H1 (cell line): ENCODE measurements around the gene SPTSSA. TPM values are rescaled to one million over a fixed set of nuclear protein-coding genes. Genes with fewer than 3 reads are reported as not detected.

Experiments used
- CTCF ChIA-PET: fragments of 300-600 bp; sonication (Branson Sonifier 250); formaldehyde crosslinking; loops from one replicate; lab custom pipeline; 2021; ENCODE audit not compliant: partially characterized antibody; lab: Charles Lee
- POLR2A ChIA-PET: fragments of 300-600 bp; sonication (Branson Sonifier 250); formaldehyde crosslinking; loops from one replicate; lab custom pipeline; 2021; ENCODE audit warnings: inconsistent platforms; ENCODE audit not compliant: partially characterized antibody; lab: Charles Lee
- DNase-seq, 2 experiments: peaks; one replicate each; pipeline versions ENCODE4 v3.0.0 to v3.0.0-alpha.2; 2010 to 2022; ENCODE audit warnings: low spot score in 2 of 2, low read depth in 1 of 2, mixed read lengths in 1 of 2
- FAIRE-seq: peaks from 2 replicates; lab custom pipeline; 2011; peaks lifted over from hg19 to GRCh38; lab: Jason Lieb, UNC
- H2AFZ ChIP-seq: 2 replicates; pipeline ENCODE4 v1.8.1; 2012; ENCODE audit warnings: low read length, inconsistent platforms
- H2AK5ac ChIP-seq: 2 replicates; pipeline ENCODE4 v1.6.1; 2013; ENCODE audit warnings: low read depth, low read length
- H2BK120ac ChIP-seq: replicated peaks from 2 replicates; pipeline ENCODE3; 2013; ENCODE audit warnings: low read depth, low read length, inconsistent platforms
- H2BK12ac ChIP-seq: 2 replicates; pipeline ENCODE4 v1.6.1; 2013; ENCODE audit warnings: low read depth, low read length
- H2BK15ac ChIP-seq: 2 replicates; pipeline ENCODE4 v1.6.1; 2013; ENCODE audit warnings: low read length
- H2BK20ac ChIP-seq: 2 replicates; pipeline ENCODE4 v1.6.1; 2013; ENCODE audit warnings: low read length
- H2BK5ac ChIP-seq: 2 replicates; pipeline ENCODE4 v1.6.1; 2013; ENCODE audit warnings: low read depth, low read length
- H3K14ac ChIP-seq: 2 replicates; pipeline ENCODE4 v1.6.1; 2013; ENCODE audit warnings: inconsistent platforms; ENCODE audit not compliant: insufficient read length
- H3K18ac ChIP-seq: 2 replicates; pipeline ENCODE4 v1.6.1; 2013; ENCODE audit warnings: low read length; ENCODE audit errors: extremely low read depth
- H3K23ac ChIP-seq: 2 replicates; pipeline ENCODE4 v1.6.1; 2013; ENCODE audit warnings: inconsistent platforms; ENCODE audit not compliant: insufficient read length
- H3K23me2 ChIP-seq: 2 replicates; pipeline ENCODE4 v1.6.1; 2013; ENCODE audit warnings: low read depth, low read length
- H3K27ac ChIP-seq: 2 replicates; pipeline ENCODE4 v1.6.1; 2011; ENCODE audit warnings: low read depth, low read length, inconsistent platforms
- H3K27me3 ChIP-seq, 4 experiments: replicated peaks in 1 of 4; 1 replicate in 1 of 4; 2 replicates in 3 of 4; pipeline versions ENCODE4 v1.6.1 to v1.8.1; 2011 to 2013; ENCODE audit warnings: low read length in 3 of 4, mild to moderate bottlenecking in 3 of 4, inconsistent platforms in 2 of 4, mixed read lengths in 2 of 4, moderate library complexity in 1 of 4; ENCODE audit not compliant: control insufficient read depth in 3 of 4, insufficient read depth in 3 of 4; ENCODE audit errors: extremely low read depth in 1 of 4
- H3K36me3 ChIP-seq, 4 experiments: 2 replicates each; pipeline versions ENCODE4 v1.6.1 to v1.8.1; 2011 to 2013; ENCODE audit warnings: mild to moderate bottlenecking in 4 of 4, low read length in 3 of 4, moderate library complexity in 2 of 4, control low read depth in 1 of 4, inconsistent platforms in 1 of 4; ENCODE audit not compliant: insufficient read depth in 4 of 4, control insufficient read depth in 2 of 4
- H3K4ac ChIP-seq: replicated peaks from 2 replicates; pipeline ENCODE3; 2013; ENCODE audit warnings: low read length, low read depth, mixed read lengths, inconsistent platforms; ENCODE audit not compliant: insufficient read length
- H3K4me1 ChIP-seq, 4 experiments: replicated peaks in 1 of 4; 1 replicate in 1 of 4; 2 replicates in 3 of 4; pipeline versions ENCODE4 v1.6.1 to v1.8.1; 2011 to 2013; ENCODE audit warnings: low read length in 3 of 4, inconsistent platforms in 2 of 4, mixed read lengths in 1 of 4; ENCODE audit not compliant: insufficient read depth in 4 of 4, control insufficient read depth in 3 of 4
- H3K4me2 ChIP-seq, 2 experiments: 2 replicates each; pipeline versions ENCODE4 v1.6.1 to v1.8.1; 2011 to 2013; ENCODE audit warnings: low read depth in 2 of 2, low read length in 2 of 2, control low read depth in 1 of 2, inconsistent platforms in 1 of 2, mild to moderate bottlenecking in 1 of 2; ENCODE audit not compliant: insufficient read depth in 1 of 2
- H3K4me3 ChIP-seq, 4 experiments: fragments of 200-600, 300-600 bp in 1 of 4; sonication (generic), shearing (Covaris generic), sonication (Bioruptor Twin) in 1 of 4; 2 replicates each; pipeline versions ENCODE4 v1.5.1 to v1.8.1; 2011 to 2016; ENCODE audit warnings: low read length in 4 of 4, low read depth in 3 of 4, control low read depth in 2 of 4, inconsistent platforms in 2 of 4, mild to moderate bottlenecking in 2 of 4, mixed read lengths in 1 of 4, moderate library complexity in 1 of 4; ENCODE audit not compliant: insufficient read depth in 2 of 4; ENCODE audit errors: extremely low read depth in 1 of 4
- H3K56ac ChIP-seq: replicated peaks from 2 replicates; pipeline ENCODE3; 2013; ENCODE audit warnings: low read depth, mild to moderate bottlenecking, mixed read lengths, low read length, inconsistent platforms; ENCODE audit not compliant: insufficient read length
- H3K79me1 ChIP-seq: 2 replicates; pipeline ENCODE4 v1.6.1; 2013; ENCODE audit warnings: low read depth, low read length, control low read depth
- H3K79me2 ChIP-seq, 2 experiments: 2 replicates each; pipeline versions ENCODE4 v1.6.1 to v1.8.1; 2012 to 2013; ENCODE audit warnings: low read length in 2 of 2, mild to moderate bottlenecking in 2 of 2, inconsistent platforms in 1 of 2; ENCODE audit not compliant: insufficient read depth in 2 of 2, control insufficient read depth in 1 of 2
- H3K9ac ChIP-seq, 4 experiments: replicated peaks in 1 of 4; 1 replicate in 1 of 4; 2 replicates in 3 of 4; pipeline versions ENCODE4 v1.6.1 to v1.8.1; 2011 to 2013; ENCODE audit warnings: low read depth in 3 of 4, low read length in 3 of 4, control low read depth in 2 of 4, mild to moderate bottlenecking in 2 of 4, moderate library complexity in 2 of 4, inconsistent platforms in 1 of 4; ENCODE audit errors: extremely low read depth in 1 of 4
- H3K9me3 ChIP-seq, 2 experiments: 2 replicates each; pipeline versions ENCODE4 v1.6.1 to v1.8.1; 2012 to 2013; ENCODE audit warnings: mild to moderate bottlenecking in 2 of 2, moderate library complexity in 2 of 2, control low read depth in 1 of 2, inconsistent platforms in 1 of 2, low read depth in 1 of 2, low read length in 1 of 2, mixed read lengths in 1 of 2; ENCODE audit not compliant: insufficient read depth in 2 of 2
- H4K20me1 ChIP-seq, 2 experiments: replicated peaks in 1 of 2; 2 replicates each; pipeline versions ENCODE3 to v1.8.1; 2011 to 2013; ENCODE audit warnings: inconsistent platforms in 2 of 2, low read length in 2 of 2, mild to moderate bottlenecking in 1 of 2; ENCODE audit not compliant: insufficient read depth in 2 of 2, control insufficient read depth in 1 of 2
- H4K5ac ChIP-seq: 2 replicates; pipeline ENCODE4 v1.6.1; 2013; ENCODE audit warnings: low read length, low read depth, mixed read lengths, inconsistent platforms; ENCODE audit not compliant: insufficient read length
- H4K8ac ChIP-seq: 2 replicates; pipeline ENCODE4 v1.8.0; 2013; ENCODE audit warnings: mild to moderate bottlenecking, moderate library complexity, low read length, inconsistent platforms; ENCODE audit not compliant: insufficient read depth; ENCODE audit errors: extremely low read depth
- H4K91ac ChIP-seq: replicated peaks from 2 replicates; pipeline ENCODE3; 2013; ENCODE audit warnings: low read length, mixed read lengths, inconsistent platforms; ENCODE audit not compliant: insufficient read length
- CBX8 ChIP-seq: fragments of 300-800, 300-1000 bp; sonication (generic); IDR thresholded peaks from 2 replicates; pipeline ENCODE4 v1.7.1; 2016; ENCODE audit warnings: low read depth, low read length, borderline replicate concordance
- TCF12 ChIP-seq: IDR thresholded peaks from 2 replicates; pipeline ENCODE4 v1.6.1; 2011; ENCODE audit warnings: low read depth, mild to moderate bottlenecking, low read length
- WGBS, 2 experiments: shearing (Covaris generic) in 1 of 2; methylation state at CpG; one replicate each; pipeline versions ENCODE4 v1.1.6 to v1.1.7; 2013 to 2015; ENCODE audit warnings: low lambda C conversion rate in 2 of 2, mixed read lengths in 2 of 2, inconsistent platforms in 1 of 2, low coverage in 1 of 2, missing lambda C conversion rate in 1 of 2; ENCODE audit not compliant: insufficient replicate concordance in 2 of 2, insufficient coverage in 1 of 2, insufficient read length in 1 of 2; ENCODE audit errors: extremely low coverage in 1 of 2, missing lambda C conversion rate in 1 of 2; 5-methylcytosine and 5-hydroxymethylcytosine counted together
- polyA plus RNA-seq, 7 experiments: library from polyadenylated mRNA; depleted of rRNA in 3 of 7; stranded (reverse) in 5 of 7; unstranded in 2 of 7; fragments of >200 nt in 5 of 7; fragments of 200-250 nt in 2 of 7; gene quantifications; 1 replicate in 5 of 7; 2 replicates in 1 of 7; 4 replicates in 1 of 7; pipeline versions ENCODE4 v1.2.1 to v1.2.3, GENCODE V29; 2011 to 2013; ENCODE audit warnings: missing spikeins in 2 of 7, mixed read lengths in 2 of 7
- total RNA-seq: library from RNA; stranded (reverse); fragmentation: NEBNext Ultra II Directional; extraction: Animal tissue kit (Norgen Biotek cat#: 25700); gene quantifications from 2 replicates; pipeline ENCODE4 v1.2.1, GENCODE V29; 2021

Gene SPTSSA
- total and polyA plus RNA-seq, 2 of the 8 experiments (the other 6 are each of a cell fraction or from before 2014, with no cell fraction given) = 24.9 to 28.5 TPM

DNA sequence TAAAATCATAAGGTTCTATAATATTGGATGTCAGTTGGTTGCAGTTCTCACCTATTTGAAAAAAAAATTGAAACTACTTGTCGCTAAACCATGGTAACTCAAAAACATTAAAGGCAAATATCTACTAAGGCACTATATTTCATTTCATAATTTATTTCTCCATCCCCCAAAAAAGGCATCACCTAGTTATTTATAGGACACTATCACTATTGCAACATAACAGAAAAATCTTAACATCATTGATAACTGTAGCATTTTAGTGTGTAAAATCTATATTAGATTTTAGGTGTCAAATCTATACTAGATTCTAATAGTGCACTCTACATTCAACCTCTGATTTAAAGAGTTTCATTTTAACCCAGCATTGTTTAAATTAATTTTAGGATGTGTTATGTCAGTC lies 1.7 kb downstream of the SPTSSA start:
- Histone ChIP-seq H3K79me1 (peaks cover 2% of the 10 kb centered on the region; the same call in 1 of the 2 replicates), H3K4ac (no peak overlapping the region), H3K9ac (no peak overlapping the region), H3K4me2 (peak overlapping the region; percentile 74 to 95; a peak in 2 of 4 replicates), H3K79me2 (peaks cover 0 to 50% of the 10 kb centered on the region in 2 experiments; a peak in 3 of 4 replicates), H3K27ac (no peak overlapping the region), H3K9me3 (no peaks in the 10 kb centered on the region), H3K56ac (no peak overlapping the region), H3K14ac (no peak overlapping the region), H2AK5ac (no peak overlapping the region), H3K23me2 (peaks cover 7% of the 10 kb centered on the region), H3K4me1 (peaks cover 0 to 6% (median 4%) of the 10 kb centered on the region in 4 experiments; a peak in 4 of 7 replicates), H3K18ac (no peak overlapping the region), H2BK120ac (no peak overlapping the region), H3K27me3 (no peaks in the 10 kb centered on the region), H3K36me3 (peaks cover 0 to 10% (median 2%) of the 10 kb centered on the region in 4 experiments; a peak in 4 of 8 replicates), H2BK20ac (no peak overlapping the region), H3K23ac (no peak overlapping the region), H4K5ac (no peak overlapping the region), H3K4me3 (peak overlapping the region in 3 of 4 experiments; percentile 85 to 92 (median 92); a peak in 3 of 8 replicates), H4K91ac (no peak overlapping the region), H4K8ac (no peak overlapping the region), H2BK12ac (no peak overlapping the region), H2BK5ac (no peak overlapping the region), H2BK15ac (no peak overlapping the region), H2AFZ (no peak overlapping the region), H4K20me1 (peaks cover 0 to 2% of the 10 kb centered on the region in 2 experiments)
- FAIRE-seq (no peak), DNase-seq (no peak)
- ChIA-PET CTCF (interaction anchor here (0.5 kb wide), 1 partner anchor 46 kb away, joined by 3 read pairs; no protein-coding TSS in a partner anchor), POLR2A (interaction anchor here (0.7 to 3.4 kb wide), 4 partner anchors 10 to 591 kb away, joined by 3 to 40 read pairs (median 4); no protein-coding TSS in a partner anchor)
- WGBS, 2 experiments = 97% methylated on average over 1 of the region's 1 CpG; no CpG with 5 or more reads in 1 of the 2 experiments
- TF ChIP-seq CBX8 = no peak
- TF ChIP-seq TCF12 = no peak
